ENCODE data around the gene MTMR3. TPM values are rescaled to one million over a fixed set of nuclear protein-coding genes. Genes with fewer than 3 reads are reported as not detected.

Gene MTMR3
- total RNA-seq, 4 donors from 2014 or later, result 36.6 to 42.1 (median 37.1) TPM

GRCh38 chr22:30036656-30037055 is 153.7 kb downstream of the MTMR3 start:
- Histone ChIP-seq H3K4me1 (peaks cover 8 to 14% of the 10 kb centered on the region in 2 donors), H3K9me3 (no peaks in the 10 kb centered on the region), H3K27me3 (no peaks in the 10 kb centered on the region), H3K27ac (no peak overlapping the region), H3K4me3 (no peak overlapping the region), H3K36me3 (no peaks in the 10 kb centered on the region)
- no peak for TF ChIP-seq CTCF (IDR thresholded peaks at IDR 0.05 in 4 of 5, conservative IDR thresholded peaks at IDR 0.05 in 1 of 5)
- TF ChIP-seq POLR2A (IDR thresholded peaks at IDR 0.05), result no peak
- no peak for ATAC-seq
- no peak for DNase-seq
- intact Hi-C loops (cut with DNase I; ENCODE audit: low total_unique reads) (no loop called here), in situ Hi-C loops (cut with MboI; ENCODE audit: low sequenced_read_pairs in 4 of 4) (no loop called here)

- no peak overlapping the region for H3K27ac ChIP-seq
- H3K36me3 ChIP-seq, result no peaks in the 10 kb centered on the region
- no peak overlapping the region for H3K4me3 ChIP-seq
- intact Hi-C loops (cut with DNase I; ENCODE audit: low total_unique reads), result no loop called here
- peaks cover 3 to 8% of the 10 kb centered on the region in 2 donors for H3K4me1 ChIP-seq
- no peaks in the 10 kb centered on the region for H3K27me3 ChIP-seq
- in situ Hi-C loops (cut with MboI; ENCODE audit: low sequenced_read_pairs in 4 of 4), result no loop called here
- H3K9me3 ChIP-seq, result no peaks in the 10 kb centered on the region
- ATAC-seq, result no peak
- no peak for TF ChIP-seq CTCF (IDR thresholded peaks at IDR 0.05 in 4 of 5, conservative IDR thresholded peaks at IDR 0.05 in 1 of 5)
- no peak for TF ChIP-seq POLR2A (IDR thresholded peaks at IDR 0.05)
- no peak for DNase-seq
Measured at GRCh38 chr22:30038219-30038618, 155.2 kb downstream of the MTMR3 start.

GRCh38 chr22:30040499-30041260 is 157.7 kb downstream of the MTMR3 start:
- Histone ChIP-seq H3K4me3 (no peak overlapping the region), H3K27ac (no peak overlapping the region), H3K27me3 (no peaks in the 10 kb centered on the region), H3K9me3 (no peaks in the 10 kb centered on the region), H3K36me3 (no peaks in the 10 kb centered on the region), H3K4me1 (no peaks in the 10 kb centered on the region)
- TF ChIP-seq CTCF (IDR thresholded peaks at IDR 0.05 in 4 of 5, conservative IDR thresholded peaks at IDR 0.05 in 1 of 5) (no peak), POLR2A (IDR thresholded peaks at IDR 0.05) (no peak)
- ATAC-seq (no peak), DNase-seq (no peak)
- intact Hi-C loops (cut with DNase I; ENCODE audit: low total_unique reads) (no loop called here), in situ Hi-C loops (cut with MboI; ENCODE audit: low sequenced_read_pairs in 4 of 4) (no loop called here)

- in situ Hi-C loops (cut with MboI; ENCODE audit: low sequenced_read_pairs in 4 of 4), result no loop called here
- Histone ChIP-seq H3K4me1 (no peaks in the 10 kb centered on the region), H3K9me3 (no peaks in the 10 kb centered on the region), H3K27ac (no peak overlapping the region), H3K36me3 (no peaks in the 10 kb centered on the region), H3K4me3 (no peak overlapping the region), H3K27me3 (no peaks in the 10 kb centered on the region)
- DNase-seq, result no peak
- no peak for TF ChIP-seq CTCF (IDR thresholded peaks at IDR 0.05 in 4 of 5, conservative IDR thresholded peaks at IDR 0.05 in 1 of 5)
- TF ChIP-seq POLR2A (IDR thresholded peaks at IDR 0.05), result no peak
- ATAC-seq, result no peak
- intact Hi-C loops (cut with DNase I; ENCODE audit: low total_unique reads), result no loop called here
Measured at GRCh38 chr22:30041475-30041874, 158.5 kb downstream of the MTMR3 start.

- intact Hi-C loops (cut with DNase I; ENCODE audit: low total_unique reads) (no loop called here), in situ Hi-C loops (cut with MboI; ENCODE audit: low sequenced_read_pairs in 4 of 4) (no loop called here)
- H3K4me1 ChIP-seq, result no peaks in the 10 kb centered on the region
- H3K27ac ChIP-seq, result no peak overlapping the region
- TF ChIP-seq CTCF (IDR thresholded peaks at IDR 0.05 in 4 of 5, conservative IDR thresholded peaks at IDR 0.05 in 1 of 5) (no peak), POLR2A (IDR thresholded peaks at IDR 0.05) (no peak)
- no peak overlapping the region for H3K4me3 ChIP-seq
- no peaks in the 10 kb centered on the region for H3K36me3 ChIP-seq
- ATAC-seq (no peak), DNase-seq (no peak)
- H3K27me3 ChIP-seq, result no peaks in the 10 kb centered on the region
- no peaks in the 10 kb centered on the region for H3K9me3 ChIP-seq
Measured at GRCh38 chr22:30041881-30042280, 158.9 kb downstream of the MTMR3 start.

All from gastrocnemius medialis (tissue), 4 donors.